Measurements from ENCODE around the gene SCAMP5.

The SCAMP5 gene

DNA sequence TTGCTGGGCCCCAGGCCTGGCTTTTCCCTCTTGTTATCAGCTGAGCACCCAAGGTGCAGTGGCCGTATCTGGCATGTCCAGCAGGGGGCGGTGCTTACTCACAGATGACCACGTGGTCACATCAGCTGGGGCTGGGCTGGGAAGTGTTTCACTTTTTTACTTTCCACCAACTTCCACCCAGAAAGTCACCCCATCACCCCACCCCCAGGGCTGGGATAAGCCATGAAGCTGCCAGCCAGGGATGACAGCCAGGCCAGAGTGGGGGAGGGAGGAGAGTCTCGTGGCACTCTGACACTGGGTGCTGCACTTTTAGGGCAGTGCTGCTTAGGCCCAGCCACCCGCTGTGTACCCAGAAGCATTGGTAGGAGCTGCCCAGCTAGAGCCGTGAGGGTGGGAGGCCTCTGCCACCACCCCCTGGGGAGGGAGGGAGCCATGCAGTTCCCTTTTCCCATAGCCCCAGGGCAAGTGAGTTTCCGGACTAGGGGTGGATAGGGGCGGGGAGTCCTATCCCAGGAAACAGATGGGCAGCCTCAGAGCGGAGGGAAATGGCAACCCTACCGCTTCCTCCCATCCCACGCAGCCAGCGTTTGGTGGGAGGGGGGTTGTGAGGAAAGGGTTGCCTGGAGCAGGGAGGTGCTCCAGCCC, 34.1 kb downstream of the SCAMP5 start:
- Histone ChIP-seq H3K9ac (ENCODE audit: insufficient read length) (peak overlapping the region; percentile 63), H3K4me3 (peak overlapping the region; percentile 69), H3K36me3 (ENCODE audit: insufficient read depth, low read length) (no peaks in the 10 kb centered on the region), H3K9me3 (ENCODE audit: low read depth, low read length) (no peaks in the 10 kb centered on the region), H3K27ac (peak overlapping the region; percentile 92)
- TF ChIP-seq POLR2AphosphoS5 (IDR thresholded peaks at IDR 0.05; ENCODE audit: borderline replicate concordance, low read depth, low read length) (peak; percentile 60; the same call in 1 of the 2 replicates), FOXP2 (optimal IDR thresholded peaks at IDR 0.05; ENCODE audit: control extremely low read depth, extremely low read length, insufficient read depth) (peak; percentile 86), EZH2 (IDR thresholded peaks at IDR 0.05) (no peak)
- peak; percentile 87 for DNase-seq (ENCODE audit: low read depth, low spot score)

DNA sequence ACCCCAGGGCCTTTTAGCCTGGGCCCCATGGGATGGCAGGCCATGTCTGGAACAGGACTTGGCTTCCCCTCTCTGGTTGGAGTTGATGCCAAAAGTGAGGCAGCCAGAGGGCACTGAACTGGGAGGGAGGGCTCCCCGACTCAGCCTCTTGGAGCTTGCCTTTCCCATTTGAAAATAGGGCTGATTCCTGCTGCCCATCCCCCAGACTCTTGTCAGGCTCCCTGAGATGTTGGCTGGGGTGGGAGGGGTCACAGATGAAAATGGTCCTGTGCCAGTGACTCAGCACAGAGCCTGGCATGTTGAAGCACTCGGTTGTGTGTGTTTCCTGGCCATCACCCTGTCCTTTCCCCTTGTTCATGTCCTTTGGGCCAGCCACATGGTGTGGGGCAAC, 34.7 kb downstream of the SCAMP5 start:
- peak overlapping the region; percentile 69 for H3K4me3 ChIP-seq
- H3K9ac ChIP-seq (ENCODE audit: insufficient read length) = no peak overlapping the region
- H3K9me3 ChIP-seq (ENCODE audit: low read depth, low read length) = no peaks in the 10 kb centered on the region
- no peaks in the 10 kb centered on the region for H3K36me3 ChIP-seq (ENCODE audit: insufficient read depth, low read length)
- peak overlapping the region; percentile 92 for H3K27ac ChIP-seq
- TF ChIP-seq POLR2AphosphoS5 (IDR thresholded peaks at IDR 0.05; ENCODE audit: borderline replicate concordance, low read depth, low read length) (no peak), FOXP2 (optimal IDR thresholded peaks at IDR 0.05; ENCODE audit: control extremely low read depth, extremely low read length, insufficient read depth) (no peak), EZH2 (IDR thresholded peaks at IDR 0.05) (no peak)
- DNase-seq (ENCODE audit: low read depth, low spot score) = no peak

DNA sequence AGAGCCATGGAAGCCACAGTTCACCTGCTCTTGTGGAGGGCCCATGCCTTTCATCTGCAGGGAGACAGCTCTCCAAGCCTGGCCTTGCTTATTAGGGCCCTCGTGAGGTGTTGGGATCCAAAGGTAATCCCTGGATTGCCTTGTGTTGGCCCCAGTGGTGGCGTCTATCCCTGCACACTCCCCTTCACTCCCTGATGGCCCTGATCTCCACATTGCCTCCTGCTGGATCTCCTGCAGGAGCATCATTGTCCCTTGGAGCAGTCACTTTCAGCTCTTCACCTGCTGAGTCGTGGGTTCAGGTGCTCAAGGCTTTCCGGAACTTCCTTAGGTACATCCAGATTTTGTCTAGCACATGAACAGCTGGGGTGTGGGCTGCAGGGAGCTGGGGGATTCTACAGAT, 35.1 kb downstream of the SCAMP5 start:
- Histone ChIP-seq H3K4me3 (peak overlapping the region; percentile 69), H3K9ac (ENCODE audit: insufficient read length) (no peak overlapping the region), H3K36me3 (ENCODE audit: insufficient read depth, low read length) (no peaks in the 10 kb centered on the region), H3K27ac (peak overlapping the region; percentile 92), H3K9me3 (ENCODE audit: low read depth, low read length) (no peaks in the 10 kb centered on the region)
- no peak for TF ChIP-seq POLR2AphosphoS5 (IDR thresholded peaks at IDR 0.05; ENCODE audit: borderline replicate concordance, low read depth, low read length)
- TF ChIP-seq EZH2 (IDR thresholded peaks at IDR 0.05) = no peak
- no peak for TF ChIP-seq FOXP2 (optimal IDR thresholded peaks at IDR 0.05; ENCODE audit: control extremely low read depth, extremely low read length, insufficient read depth)
- DNase-seq (ENCODE audit: low read depth, low spot score) = no peak

DNA sequence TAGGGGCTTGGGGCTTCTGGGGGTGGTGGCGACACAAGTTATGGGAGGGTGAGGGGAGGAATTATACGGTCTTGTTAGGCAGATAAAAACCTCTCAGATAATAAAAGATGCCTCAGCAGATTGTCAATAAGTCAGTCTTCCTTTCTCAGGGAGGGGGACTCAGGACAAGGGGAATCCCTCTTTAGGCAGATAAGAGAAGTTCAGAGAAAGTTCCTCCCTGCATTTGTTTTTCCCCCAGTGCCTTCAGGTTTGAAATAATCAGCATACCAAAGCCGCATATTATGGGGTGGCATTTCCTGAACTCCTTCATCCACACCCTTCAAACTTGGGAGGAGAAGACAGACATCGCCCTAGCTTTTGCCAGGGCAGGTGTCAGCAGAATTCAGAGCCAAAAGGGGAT, 36.5 kb downstream of the SCAMP5 start:
- no peak for DNase-seq (ENCODE audit: low read depth, low spot score)

DNA sequence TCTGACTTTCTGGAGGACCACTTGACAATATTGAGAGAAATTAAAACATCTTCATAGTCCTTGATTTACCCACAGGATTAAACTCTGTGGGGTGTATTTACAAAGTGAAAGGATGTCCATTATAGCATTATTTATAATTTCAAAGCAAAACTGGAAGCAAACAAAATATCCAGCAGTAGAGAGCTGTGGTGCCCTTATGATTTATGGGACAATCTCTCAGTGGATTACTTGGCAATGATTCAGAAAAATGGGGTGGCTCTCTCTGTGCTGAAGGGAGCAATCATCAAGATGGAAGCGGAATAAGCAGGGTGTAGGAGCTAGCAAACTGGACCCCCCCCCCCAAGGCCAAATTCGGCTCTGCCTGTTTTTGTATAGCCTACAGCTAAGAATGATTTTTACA, 37.0 kb downstream of the SCAMP5 start:
- Histone ChIP-seq H3K9ac (ENCODE audit: insufficient read length) (peak overlapping the region; percentile 56), H3K4me3 (peak overlapping the region; percentile 63), H3K9me3 (ENCODE audit: low read depth, low read length) (no peaks in the 10 kb centered on the region), H3K36me3 (ENCODE audit: insufficient read depth, low read length) (no peaks in the 10 kb centered on the region), H3K27ac (peak overlapping the region; percentile 92)
- TF ChIP-seq FOXP2 (optimal IDR thresholded peaks at IDR 0.05; ENCODE audit: control extremely low read depth, extremely low read length, insufficient read depth) = no peak
- TF ChIP-seq EZH2 (IDR thresholded peaks at IDR 0.05) = no peak
- TF ChIP-seq POLR2AphosphoS5 (IDR thresholded peaks at IDR 0.05; ENCODE audit: borderline replicate concordance, low read depth, low read length) = no peak
- no peak for DNase-seq (ENCODE audit: low read depth, low spot score)

More for the DNA sequence above, 36.5 kb downstream of the SCAMP5 start:
- H3K36me3 ChIP-seq (ENCODE audit: insufficient read depth, low read length) = no peaks in the 10 kb centered on the region
- H3K4me3 ChIP-seq = peak overlapping the region; percentile 63
- H3K9ac ChIP-seq (ENCODE audit: insufficient read length) = peak overlapping the region; percentile 56
- TF ChIP-seq EZH2 (IDR thresholded peaks at IDR 0.05) (no peak), POLR2AphosphoS5 (IDR thresholded peaks at IDR 0.05; ENCODE audit: borderline replicate concordance, low read depth, low read length) (no peak), FOXP2 (optimal IDR thresholded peaks at IDR 0.05; ENCODE audit: control extremely low read depth, extremely low read length, insufficient read depth) (no peak)
- H3K9me3 ChIP-seq (ENCODE audit: low read depth, low read length) = no peaks in the 10 kb centered on the region
- peak overlapping the region; percentile 92 for H3K27ac ChIP-seq

DNA sequence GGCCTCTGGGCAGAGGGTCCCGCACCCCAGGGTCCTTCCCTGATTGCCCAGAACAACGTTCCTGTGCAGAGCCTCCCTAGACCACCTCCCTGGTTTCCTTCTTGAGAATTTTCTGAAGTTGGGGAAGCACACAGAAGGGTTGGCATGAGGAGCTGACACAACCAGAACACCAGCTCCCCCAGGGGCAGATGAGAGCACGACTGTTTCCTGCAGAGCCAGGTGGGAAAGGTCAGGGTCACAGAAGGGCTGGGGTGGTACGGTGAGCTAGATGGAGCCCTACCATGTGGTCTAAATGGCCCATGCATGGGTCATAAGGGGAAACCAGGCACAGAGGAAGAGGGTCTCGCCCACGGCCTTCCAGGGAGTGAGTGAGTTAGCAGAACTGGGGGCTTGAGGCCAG, 38.4 kb downstream of the SCAMP5 start:
- no peak overlapping the region for H3K9ac ChIP-seq (ENCODE audit: insufficient read length)
- no peaks in the 10 kb centered on the region for H3K36me3 ChIP-seq (ENCODE audit: insufficient read depth, low read length)
- no peak for TF ChIP-seq EZH2 (IDR thresholded peaks at IDR 0.05)
- no peak for TF ChIP-seq POLR2AphosphoS5 (IDR thresholded peaks at IDR 0.05; ENCODE audit: borderline replicate concordance, low read depth, low read length)
- TF ChIP-seq FOXP2 (optimal IDR thresholded peaks at IDR 0.05; ENCODE audit: control extremely low read depth, extremely low read length, insufficient read depth) = no peak
- H3K4me3 ChIP-seq = no peak overlapping the region
- no peak for DNase-seq (ENCODE audit: low read depth, low spot score)
- H3K9me3 ChIP-seq (ENCODE audit: low read depth, low read length) = no peaks in the 10 kb centered on the region
- no peak overlapping the region for H3K27ac ChIP-seq

DNA sequence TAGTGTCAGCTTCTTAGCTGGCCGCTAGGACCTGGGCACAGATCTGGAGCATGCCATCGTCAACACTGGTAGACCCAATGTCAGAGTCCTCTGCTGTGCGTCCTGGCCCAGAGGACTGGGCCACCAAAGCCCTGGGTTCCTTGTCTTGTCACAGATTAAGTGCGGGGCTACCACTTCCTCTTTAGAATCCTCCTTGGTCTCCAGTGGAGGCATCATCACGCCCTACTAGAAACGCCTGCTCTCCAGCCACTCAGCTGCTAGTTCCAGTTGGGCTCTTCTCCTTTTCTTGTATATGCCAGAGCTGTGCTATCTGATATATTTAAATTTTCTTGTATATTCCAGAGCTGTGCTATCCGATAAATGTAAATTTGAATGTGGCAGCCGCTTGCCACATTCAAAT, 39.3 kb downstream of the SCAMP5 start:
- no peak for TF ChIP-seq FOXP2 (optimal IDR thresholded peaks at IDR 0.05; ENCODE audit: control extremely low read depth, extremely low read length, insufficient read depth)
- TF ChIP-seq EZH2 (IDR thresholded peaks at IDR 0.05) = no peak
- TF ChIP-seq POLR2AphosphoS5 (IDR thresholded peaks at IDR 0.05; ENCODE audit: borderline replicate concordance, low read depth, low read length) = no peak
- Histone ChIP-seq H3K4me3 (no peak overlapping the region), H3K9ac (ENCODE audit: insufficient read length) (no peak overlapping the region), H3K9me3 (ENCODE audit: low read depth, low read length) (no peaks in the 10 kb centered on the region), H3K27ac (no peak overlapping the region), H3K36me3 (ENCODE audit: insufficient read depth, low read length) (no peaks in the 10 kb centered on the region)
- no peak for DNase-seq (ENCODE audit: low read depth, low spot score)

DNA sequence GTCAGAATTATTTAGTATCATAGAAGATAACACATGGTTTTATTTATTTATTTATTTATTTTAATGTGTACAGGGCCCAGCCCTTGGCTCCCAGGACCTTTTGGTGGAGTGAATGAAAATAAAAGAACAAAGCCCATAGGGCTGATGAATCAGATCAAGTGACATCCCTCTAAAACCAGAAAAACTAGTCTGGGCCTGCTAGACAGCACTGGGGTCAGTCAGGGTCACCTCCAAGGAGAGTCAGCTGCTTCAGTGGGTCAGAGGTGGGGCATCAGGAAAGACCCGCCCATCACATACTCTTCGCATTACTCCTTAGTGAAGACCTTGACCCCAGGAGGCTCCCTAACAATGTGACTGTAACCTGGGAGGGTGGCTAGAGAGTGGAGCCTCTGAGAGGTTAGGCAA, 40.9 kb downstream of the SCAMP5 start:
- no peaks in the 10 kb centered on the region for H3K36me3 ChIP-seq (ENCODE audit: insufficient read depth, low read length)
- no peak for TF ChIP-seq POLR2AphosphoS5 (IDR thresholded peaks at IDR 0.05; ENCODE audit: borderline replicate concordance, low read depth, low read length)
- no peak for TF ChIP-seq EZH2 (IDR thresholded peaks at IDR 0.05)
- TF ChIP-seq FOXP2 (optimal IDR thresholded peaks at IDR 0.05; ENCODE audit: control extremely low read depth, extremely low read length, insufficient read depth) = no peak
- DNase-seq (ENCODE audit: low read depth, low spot score) = no peak
- no peaks in the 10 kb centered on the region for H3K9me3 ChIP-seq (ENCODE audit: low read depth, low read length)
- H3K27ac ChIP-seq = no peak overlapping the region
- H3K9ac ChIP-seq (ENCODE audit: insufficient read length) = no peak overlapping the region
- H3K4me3 ChIP-seq = no peak overlapping the region

DNA sequence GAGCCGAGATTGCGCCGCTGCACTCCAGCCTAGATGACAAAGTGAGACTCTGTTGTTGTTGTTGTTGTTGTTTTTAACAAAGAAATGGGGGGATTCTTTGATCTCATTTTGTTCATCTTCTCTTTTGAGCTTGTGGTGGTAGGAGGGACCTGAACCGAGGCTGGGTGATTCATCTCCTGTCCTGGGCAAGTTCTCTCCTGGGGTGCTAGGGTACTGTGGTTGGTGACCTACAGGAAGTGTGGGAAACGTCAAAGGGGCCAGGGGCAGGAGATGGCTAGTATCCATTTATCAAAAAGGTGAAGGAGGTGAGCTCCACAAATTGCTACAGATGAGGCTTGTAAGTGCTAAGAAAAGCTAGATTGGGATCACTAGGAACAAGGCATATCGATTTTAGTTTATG, 42.3 kb downstream of the SCAMP5 start:
- Histone ChIP-seq H3K4me3 (no peak overlapping the region), H3K27ac (no peak overlapping the region), H3K9ac (ENCODE audit: insufficient read length) (no peak overlapping the region), H3K36me3 (ENCODE audit: insufficient read depth, low read length) (no peaks in the 10 kb centered on the region), H3K9me3 (ENCODE audit: low read depth, low read length) (no peaks in the 10 kb centered on the region)
- no peak for DNase-seq (ENCODE audit: low read depth, low spot score)
- no peak for TF ChIP-seq EZH2 (IDR thresholded peaks at IDR 0.05)
- no peak for TF ChIP-seq FOXP2 (optimal IDR thresholded peaks at IDR 0.05; ENCODE audit: control extremely low read depth, extremely low read length, insufficient read depth)
- TF ChIP-seq POLR2AphosphoS5 (IDR thresholded peaks at IDR 0.05; ENCODE audit: borderline replicate concordance, low read depth, low read length) = no peak
